HG02852 (cell line): Measurements from ENCODE around the gene GALNT2.
A peak's percentile ranks its signal among the peaks of the same experiment; 100 is the strongest.

Experiments
- ATAC-seq: cut with Tn5 transposase; IDR thresholded peaks from one replicate; pipeline ENCODE4 v1.9.1; 2021; ENCODE audit warnings: mild to moderate bottlenecking, moderate library complexity; ENCODE audit not compliant: unreplicated experiment

GALNT2 gene

DNA sequence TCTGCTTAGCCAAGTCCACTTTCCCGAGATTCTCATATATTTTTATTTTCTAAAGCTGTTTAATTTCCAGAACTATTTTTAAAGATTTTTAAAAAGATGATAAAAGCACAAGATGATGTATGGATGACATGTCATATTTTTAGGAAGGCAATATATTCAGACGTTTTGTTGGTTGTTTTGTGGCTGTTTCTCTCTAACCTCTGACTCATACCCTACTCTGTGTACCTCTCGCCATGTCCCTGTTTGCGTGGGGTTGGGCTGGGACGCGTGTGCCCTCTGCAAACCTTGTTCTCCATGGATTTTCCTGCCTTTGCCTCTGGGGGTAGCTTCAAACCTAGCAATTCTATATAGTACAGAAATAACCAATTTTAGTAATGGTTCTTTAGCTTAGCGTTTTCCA is 132.0 kb downstream of the GALNT2 start:
- no peak for ATAC-seq

GRCh38 chr1:230199554-230199953 is 132.5 kb downstream of the GALNT2 start:
- ATAC-seq = no peak

- no peak for ATAC-seq
These were observed 133.2 kb downstream of the GALNT2 start for GRCh38 chr1:230200276-230200675.

DNA sequence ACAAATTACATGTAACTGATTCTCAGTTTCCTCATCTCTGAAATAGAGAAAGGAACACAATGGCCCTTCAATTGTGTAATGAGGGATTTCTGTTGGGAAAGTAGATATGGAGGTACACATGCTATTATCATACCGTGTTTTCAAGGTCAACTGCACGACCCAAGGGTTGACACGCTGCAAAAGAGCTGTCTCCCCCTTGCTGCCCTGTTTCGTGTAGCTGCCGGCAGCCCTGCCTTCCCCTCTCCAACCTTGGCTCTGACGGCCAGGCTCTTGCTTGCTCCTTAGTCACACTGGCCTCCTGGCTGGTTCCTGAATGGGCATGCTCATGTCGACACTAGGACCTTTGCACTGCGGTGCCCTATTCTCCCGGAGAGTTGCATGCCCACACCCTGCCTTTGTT is 134.4 kb downstream of the GALNT2 start:
- no peak for ATAC-seq

- ATAC-seq = no peak
These were observed 137.8 kb downstream of the GALNT2 start for GRCh38 chr1:230204842-230205241.

GRCh38 chr1:230205719-230206198 is 138.7 kb downstream of the GALNT2 start:
- ATAC-seq = no peak

DNA sequence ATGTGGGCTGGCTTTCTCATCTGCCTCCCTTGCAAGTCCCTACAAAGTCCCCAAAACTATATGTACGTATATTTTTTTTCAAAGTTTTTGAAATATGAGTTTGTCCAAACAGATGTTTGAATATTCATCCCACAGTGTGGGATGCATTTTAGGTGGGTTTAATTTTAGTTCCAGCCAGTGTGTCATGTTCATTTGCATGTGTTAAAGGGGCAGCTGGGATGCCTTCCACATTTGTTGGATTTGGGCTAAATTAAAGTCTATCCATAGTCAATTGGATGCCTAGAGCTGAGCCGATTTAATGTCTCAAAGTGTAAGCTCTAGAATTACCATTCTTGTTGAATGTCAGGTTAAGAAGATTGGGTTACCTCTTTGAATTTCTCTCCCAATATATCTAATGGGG is 139.2 kb downstream of the GALNT2 start:
- no peak for ATAC-seq

DNA sequence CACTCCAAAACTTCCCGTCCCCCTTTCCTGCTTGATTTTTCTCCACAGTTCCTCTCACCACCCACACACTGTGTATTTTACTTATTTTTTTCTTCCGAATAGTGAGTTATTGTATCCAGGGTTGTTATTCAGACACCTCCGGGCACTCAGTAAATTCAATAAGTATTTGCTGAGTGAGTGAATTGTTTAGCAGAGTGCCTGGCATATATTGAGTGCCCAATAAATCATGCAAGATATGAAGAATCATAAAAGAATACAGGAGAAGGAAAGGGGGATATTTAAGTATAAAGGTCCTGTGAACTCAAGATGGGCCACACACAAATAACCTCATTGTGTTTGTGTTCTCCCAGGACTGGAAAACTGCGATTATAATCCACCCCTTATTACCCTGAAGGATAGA is 139.9 kb downstream of the GALNT2 start:
- ATAC-seq = no peak

DNA sequence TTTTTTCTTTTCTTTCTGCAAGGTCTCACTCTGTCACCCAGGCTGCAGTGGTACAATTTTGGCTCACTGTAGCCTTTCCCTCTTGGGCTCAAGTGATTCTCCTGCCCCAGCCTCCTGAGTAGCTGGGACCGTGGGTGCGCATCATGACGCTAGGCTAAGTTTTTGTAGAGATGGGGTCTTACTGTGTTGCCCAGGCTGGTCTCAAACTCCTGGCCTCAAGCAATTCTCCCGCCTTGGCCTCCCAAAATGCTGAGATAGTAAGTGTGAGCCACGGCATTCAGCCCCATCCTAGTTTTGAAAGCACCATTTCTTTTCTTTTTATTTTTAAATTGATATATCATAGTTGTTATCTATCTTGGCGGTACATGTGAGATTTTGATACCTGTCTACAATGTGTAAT is 140.6 kb downstream of the GALNT2 start:
- ATAC-seq = no peak

DNA sequence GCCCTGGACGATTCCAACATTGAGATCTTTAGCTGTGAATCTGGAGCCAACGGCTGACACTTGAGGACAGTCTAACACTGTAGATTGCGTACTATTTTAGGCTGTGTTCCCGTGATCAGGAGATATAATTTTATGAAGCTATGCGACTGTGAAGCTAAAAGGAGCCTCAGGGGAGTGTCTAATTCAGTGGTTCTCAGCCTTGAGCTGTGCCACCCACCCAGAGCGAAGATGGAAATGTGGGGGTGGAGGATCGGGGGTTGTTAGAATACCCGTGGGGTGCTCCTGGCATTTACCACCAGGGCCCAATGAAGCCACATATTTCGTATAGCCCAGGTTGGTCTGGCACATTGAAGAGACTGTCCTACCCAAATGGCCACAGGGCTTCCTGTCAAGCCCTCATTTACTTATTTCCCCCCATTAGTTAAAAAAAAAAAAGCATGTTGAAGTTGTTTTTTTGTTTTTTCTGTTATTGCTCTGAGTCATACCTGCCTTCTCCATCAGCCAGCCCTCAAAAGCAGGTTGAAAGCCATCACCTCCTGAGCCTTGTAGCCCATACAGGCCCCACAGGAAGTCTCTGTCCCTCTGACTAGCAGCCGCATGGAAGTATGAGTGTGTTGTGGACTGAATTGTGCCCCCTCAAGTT is 141.7 kb downstream of the GALNT2 start:
- peak; percentile 46 for ATAC-seq

GRCh38 chr1:230210326-230210980 is 143.4 kb downstream of the GALNT2 start:
- ATAC-seq = no peak

GRCh38 chr1:230210981-230211336 is 143.9 kb downstream of the GALNT2 start:
- ATAC-seq = no peak

DNA sequence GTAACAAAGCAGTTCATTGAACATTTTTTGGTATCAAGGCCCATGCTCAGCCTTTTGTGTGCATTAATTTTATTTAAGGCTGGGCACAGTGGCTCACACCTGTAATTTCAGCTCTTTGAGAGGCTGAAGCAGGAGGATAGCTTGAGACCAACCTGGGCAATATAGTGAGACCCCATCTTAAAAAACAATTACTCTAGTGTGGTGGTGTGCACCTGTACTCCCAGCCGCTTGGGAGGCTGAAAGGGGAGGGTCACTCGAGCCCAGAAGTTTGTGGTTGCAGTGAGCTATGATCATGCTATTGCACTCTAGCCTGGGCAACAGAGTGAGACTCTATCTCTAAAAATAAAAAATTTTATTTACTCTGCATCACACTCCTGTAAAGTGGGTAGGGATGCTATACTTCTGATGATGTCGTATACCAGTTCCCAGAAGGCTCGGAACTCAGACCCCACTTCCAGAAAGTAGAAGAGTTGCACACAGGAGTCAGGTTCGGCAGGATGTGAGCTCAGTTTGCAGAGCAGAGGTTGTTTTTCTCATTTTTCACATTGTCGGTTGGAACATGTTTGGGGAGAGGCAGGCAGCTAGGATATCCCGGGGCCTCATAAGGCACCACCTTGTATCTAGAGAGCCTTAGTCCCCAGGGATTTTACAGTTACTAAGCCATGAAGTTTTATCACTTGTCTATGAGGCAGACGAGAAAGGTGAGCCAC is 144.6 kb downstream of the GALNT2 start:
- peak; percentile 3 for ATAC-seq

DNA sequence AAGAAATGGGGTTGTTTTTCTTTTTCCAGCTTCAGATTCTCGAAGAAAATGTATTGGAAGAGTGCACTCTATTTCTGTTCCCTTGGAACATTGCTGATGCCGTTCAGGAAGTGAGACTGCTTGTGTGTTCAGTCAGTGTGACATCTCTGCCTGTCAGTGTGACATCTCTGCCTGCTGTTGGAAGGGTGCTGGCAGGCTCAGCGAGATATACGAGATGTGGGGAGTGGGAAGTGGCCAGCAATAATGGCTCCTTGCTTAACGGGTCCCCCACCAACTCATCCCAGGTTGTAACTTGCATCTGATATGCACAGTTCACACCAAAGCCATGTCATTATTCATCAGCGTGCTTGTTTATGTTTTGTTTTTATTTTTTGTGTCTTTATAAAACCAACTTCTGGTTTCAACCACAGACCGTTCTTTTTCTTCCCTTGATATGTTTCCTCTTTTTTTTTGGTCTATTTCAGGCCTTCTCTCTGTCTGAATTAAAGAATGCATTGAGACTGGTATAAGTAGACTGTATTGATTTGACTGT is 145.4 kb downstream of the GALNT2 start:
- ATAC-seq = peak; percentile 35

DNA sequence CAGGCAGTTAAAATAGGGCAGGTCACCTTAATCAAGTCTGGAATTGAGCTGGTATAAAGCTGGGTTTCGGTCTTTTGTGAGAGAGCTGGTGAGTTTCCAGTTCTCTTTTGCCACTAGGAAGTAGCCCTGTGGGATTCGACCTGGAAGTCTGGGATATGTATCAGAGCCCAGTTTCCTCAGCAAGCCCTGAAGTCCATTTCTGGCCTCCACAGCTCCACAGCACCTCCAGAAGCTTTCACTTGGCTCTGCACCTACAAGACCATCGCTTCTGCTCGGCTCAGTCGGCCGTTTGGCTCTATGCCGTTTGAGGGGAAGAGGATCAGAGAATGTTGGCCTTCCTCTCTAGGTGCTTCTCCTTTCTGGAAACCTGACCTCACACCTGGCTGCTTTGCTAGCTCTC is 148.0 kb downstream of the GALNT2 start:
- ATAC-seq = no peak

DNA sequence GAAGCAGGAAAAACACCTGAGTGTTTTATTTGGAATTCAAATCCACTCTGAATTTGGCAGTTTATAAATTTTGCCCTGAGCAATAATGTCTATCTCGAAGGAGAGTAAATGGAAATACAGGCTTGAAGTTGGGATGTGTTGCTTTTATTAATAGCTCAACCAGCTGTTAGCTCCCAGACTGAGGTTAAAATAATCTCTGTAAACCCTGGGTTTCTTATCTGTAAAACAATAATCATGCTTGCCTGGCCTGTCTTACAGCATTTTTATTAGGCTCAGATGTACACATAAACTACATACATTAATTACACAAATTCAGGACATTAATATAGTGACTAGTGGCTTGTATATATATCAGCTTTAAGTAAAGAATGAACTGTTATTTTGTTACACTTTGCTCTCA is 148.5 kb downstream of the GALNT2 start:
- no peak for ATAC-seq

GRCh38 chr1:230216896-230217295 is 149.9 kb downstream of the GALNT2 start:
- ATAC-seq = no peak

- no peak for ATAC-seq
These were observed 151.6 kb downstream of the GALNT2 start for GRCh38 chr1:230218667-230219066.

- no peak for ATAC-seq
These were observed 152.4 kb downstream of the GALNT2 start for GRCh38 chr1:230219174-230220067.

GRCh38 chr1:230220478-230220877 is 153.4 kb downstream of the GALNT2 start:
- no peak for ATAC-seq

- no peak for ATAC-seq
These were observed 153.9 kb downstream of the GALNT2 start for GRCh38 chr1:230220907-230221306.
